ENCODE measurements around the gene LYPD3.
A peak's percentile ranks its signal among the peaks of the same experiment; 100 is the strongest.

LYPD3 gene

DNA sequence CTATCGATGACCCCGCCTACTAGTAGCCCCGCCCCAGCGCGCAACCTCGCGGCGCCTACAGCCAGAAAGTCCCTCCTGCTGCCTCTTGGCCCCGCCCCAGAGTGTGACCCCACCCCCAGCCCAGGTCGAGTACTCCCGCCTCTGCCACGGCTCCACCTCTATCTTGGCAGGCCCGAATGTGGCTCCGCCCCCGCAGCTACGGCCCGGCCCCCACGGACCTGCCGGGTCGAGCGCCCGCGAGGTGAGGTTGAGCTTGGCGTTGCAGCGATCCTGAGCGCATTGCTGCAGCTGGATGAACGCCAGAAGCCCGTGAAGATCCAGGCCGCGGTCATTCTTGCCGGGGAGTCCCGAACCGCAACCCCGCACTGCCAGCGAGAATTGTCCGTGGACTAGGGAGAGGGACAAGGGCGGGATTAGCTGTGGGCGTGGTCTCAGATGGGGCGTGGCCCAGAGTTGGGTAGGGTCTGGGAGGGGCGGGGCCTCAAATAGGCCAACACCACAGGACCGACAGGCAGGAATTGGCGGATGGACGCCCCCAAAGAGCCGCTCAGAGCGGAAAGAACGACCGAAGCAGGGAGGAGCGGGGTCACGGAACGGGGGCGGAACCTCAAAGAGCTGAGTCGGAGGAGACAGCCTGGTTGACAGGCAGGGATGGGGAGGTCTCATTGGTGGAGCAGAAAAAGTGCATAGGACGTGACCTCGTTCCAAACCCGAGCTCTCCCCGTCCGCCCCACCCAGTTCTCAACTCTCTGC lies 1.9 kb downstream of the LYPD3 start:
- H3K27ac ChIP-seq = peak overlapping the region; percentile 74 to 92
- peak; percentile 97 for DNase-seq (ENCODE audit: low spot score)
- H3K4me3 ChIP-seq = peak overlapping the region; percentile 76
- TF ChIP-seq, protein P1, sequence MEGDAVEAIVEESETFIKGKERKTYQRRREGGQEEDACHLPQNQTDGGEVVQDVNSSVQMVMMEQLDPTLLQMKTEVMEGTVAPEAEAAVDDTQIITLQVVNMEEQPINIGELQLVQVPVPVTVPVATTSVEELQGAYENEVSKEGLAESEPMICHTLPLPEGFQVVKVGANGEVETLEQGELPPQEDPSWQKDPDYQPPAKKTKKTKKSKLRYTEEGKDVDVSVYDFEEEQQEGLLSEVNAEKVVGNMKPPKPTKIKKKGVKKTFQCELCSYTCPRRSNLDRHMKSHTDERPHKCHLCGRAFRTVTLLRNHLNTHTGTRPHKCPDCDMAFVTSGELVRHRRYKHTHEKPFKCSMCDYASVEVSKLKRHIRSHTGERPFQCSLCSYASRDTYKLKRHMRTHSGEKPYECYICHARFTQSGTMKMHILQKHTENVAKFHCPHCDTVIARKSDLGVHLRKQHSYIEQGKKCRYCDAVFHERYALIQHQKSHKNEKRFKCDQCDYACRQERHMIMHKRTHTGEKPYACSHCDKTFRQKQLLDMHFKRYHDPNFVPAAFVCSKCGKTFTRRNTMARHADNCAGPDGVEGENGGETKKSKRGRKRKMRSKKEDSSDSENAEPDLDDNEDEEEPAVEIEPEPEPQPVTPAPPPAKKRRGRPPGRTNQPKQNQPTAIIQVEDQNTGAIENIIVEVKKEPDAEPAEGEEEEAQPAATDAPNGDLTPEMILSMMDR (IDR thresholded peaks at IDR 0.05) = no peak

DNA sequence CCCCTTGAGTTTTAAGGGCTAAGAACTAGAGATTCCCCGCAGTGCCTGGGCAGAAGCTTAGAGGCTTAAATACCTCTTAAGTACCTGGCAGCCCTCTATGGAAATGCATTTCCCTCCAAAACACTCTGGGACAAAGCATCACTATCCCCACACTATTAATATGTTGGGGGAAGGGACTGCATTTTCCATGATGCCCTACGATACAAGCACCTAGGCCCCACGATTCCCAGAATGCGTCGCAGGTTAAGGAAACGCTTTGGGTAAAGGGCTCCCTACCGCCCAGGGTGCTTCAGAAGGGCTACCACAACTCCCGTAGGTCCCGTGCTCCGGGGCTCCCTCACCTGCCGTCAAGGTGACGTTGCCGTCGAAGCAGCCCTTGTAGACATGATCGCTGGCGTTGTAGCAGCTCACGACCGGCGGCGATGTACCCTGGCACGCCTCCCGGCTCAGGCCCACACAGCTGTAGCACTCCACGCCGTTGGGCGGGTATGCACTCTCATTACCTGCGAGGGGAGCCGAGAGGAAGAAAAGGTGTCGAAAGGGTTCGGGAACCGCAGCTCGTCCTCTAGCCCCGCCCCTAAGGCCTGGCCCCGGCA lies 2.5 kb downstream of the LYPD3 start:
- no peak for DNase-seq (ENCODE audit: low spot score)
- TF ChIP-seq, protein P1 (IDR thresholded peaks at IDR 0.05) = no peak

DNA sequence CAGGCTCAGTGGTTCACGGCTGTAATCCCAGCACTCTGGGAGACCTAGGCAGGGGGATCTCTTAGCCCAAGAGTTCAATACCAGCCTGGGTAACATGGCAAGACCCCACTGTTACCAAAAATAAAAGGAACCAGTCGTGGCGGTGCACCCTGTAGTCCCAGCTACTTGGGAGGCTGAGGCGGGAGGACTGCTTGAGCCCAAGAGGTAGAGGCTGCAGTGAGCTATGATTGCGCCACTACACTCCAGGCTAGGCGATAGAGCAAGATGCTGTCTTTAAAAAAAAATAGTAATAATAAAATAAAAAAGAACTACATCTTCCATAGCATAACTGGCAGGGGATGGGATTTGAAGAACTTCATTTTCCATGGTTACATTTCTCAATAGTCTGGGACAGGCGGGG lies 3.0 kb downstream of the LYPD3 start:
- TF ChIP-seq, protein P1 (IDR thresholded peaks at IDR 0.05) = no peak
- no peak overlapping the region for H3K4me3 ChIP-seq
- DNase-seq (ENCODE audit: low spot score) = no peak
- no peak overlapping the region for H3K27ac ChIP-seq

More for the DNA sequence above, 2.5 kb downstream of the LYPD3 start:
- peak overlapping the region; percentile 76 for H3K4me3 ChIP-seq
- H3K27ac ChIP-seq = peak overlapping the region; percentile 74 to 92

DNA sequence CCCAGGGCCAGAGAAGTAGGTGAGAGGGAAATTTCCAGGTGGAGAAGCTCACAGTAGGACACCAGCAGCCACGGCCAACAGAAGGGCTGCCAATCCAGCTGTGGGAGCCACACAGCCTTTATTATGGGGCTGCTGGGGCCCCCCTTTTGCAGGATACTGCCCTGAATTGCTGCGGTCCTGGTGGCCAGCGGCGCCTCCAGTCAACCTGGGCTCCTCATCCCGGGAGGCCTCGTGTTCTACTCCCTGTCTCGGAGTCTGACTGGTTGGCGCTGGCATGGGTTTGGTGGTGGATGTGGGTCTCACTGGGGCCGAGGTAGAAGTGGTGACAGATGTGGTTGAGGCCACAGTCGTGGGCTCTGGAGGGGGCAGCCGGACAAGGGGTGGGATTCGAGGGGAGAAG lies 4.1 kb downstream of the LYPD3 start:
- no peak for DNase-seq (ENCODE audit: low spot score)
- TF ChIP-seq, protein P1 (IDR thresholded peaks at IDR 0.05) = no peak
- H3K27ac ChIP-seq = no peak overlapping the region
- H3K4me3 ChIP-seq = no peak overlapping the region

DNA sequence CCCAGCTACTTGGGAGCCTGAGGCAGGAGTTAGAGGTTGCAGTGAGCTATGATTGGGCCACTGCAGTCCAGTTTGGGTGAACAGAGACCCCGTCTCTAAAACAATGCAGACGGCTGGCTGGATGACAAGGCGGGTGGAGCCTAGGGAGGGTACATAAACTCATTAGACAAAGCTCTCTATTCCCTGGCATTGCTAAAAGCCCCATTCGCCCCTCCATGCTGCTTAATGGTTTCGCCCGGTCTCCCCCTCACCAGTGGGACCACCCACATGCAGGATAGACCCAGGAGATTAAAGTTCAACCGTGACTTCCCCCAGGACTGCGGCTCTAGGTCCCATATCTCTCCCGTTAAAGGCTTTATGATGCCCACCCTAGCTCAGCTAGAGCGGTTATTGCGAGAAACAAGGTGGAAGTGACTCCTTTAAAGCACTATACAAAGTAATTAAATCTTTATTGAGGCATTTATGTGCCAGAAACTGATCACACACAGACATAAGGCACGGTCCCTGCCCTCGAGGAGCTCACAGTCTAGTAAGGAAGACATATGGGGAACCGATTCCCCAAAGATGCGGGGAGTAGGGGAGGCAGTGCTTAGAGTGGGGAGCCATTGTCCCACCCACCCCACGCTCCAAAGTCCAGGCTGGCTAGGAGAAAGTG lies 4.9 kb downstream of the LYPD3 start:
- no peak overlapping the region for H3K4me3 ChIP-seq
- H3K27ac ChIP-seq = no peak overlapping the region
- no peak for DNase-seq (ENCODE audit: low spot score)
- TF ChIP-seq, protein P1 (IDR thresholded peaks at IDR 0.05) = no peak

DNA sequence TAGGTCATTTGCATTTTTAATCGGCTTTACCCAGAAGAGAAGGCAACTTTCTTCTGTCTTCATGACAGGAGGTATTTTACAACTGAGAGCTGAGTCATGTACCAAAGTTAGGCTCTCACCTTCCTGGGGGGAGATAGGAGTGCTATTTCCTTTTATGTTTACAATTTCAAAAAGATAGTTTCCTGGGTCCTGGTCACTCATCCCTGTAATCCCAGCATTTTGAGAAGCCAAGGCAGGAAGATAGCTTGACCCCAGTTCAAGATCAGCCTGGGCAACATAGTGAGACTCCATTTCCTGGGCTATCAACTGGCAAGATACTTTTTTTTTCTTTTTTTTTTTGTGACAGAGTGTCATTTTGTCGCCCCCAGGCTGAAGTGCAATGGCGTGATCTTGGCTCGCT lies 7.6 kb downstream of the LYPD3 start:
- TF ChIP-seq, protein P1 (IDR thresholded peaks at IDR 0.05) = no peak
- H3K27ac ChIP-seq = no peak overlapping the region

More for the DNA sequence above, 7.6 kb downstream of the LYPD3 start:
- H3K4me3 ChIP-seq = no peak overlapping the region
- DNase-seq (ENCODE audit: low spot score) = no peak

All from coronary artery (tissue), 2 donors.